Transverse colon (tissue), 3 donors: Measurements from ENCODE around the gene RIPOR3.

Experiments
- EP300 ChIP-seq: sonication (generic); formaldehyde crosslinking; IDR thresholded peaks from one replicate; pipeline ENCODE4 v1.6.1; 2017; ENCODE audit warnings: antibody characterized with exemption, low read depth
- TF ChIP-seq, protein P1 (sequence below), 5 experiments: fragments of 200-600 bp in 3 of 5; fragments of 450-650 bp in 2 of 5; sonication (generic) in 3 of 5; IDR thresholded peaks; 1 replicate in 2 of 5; 2 replicates in 3 of 5; pipeline ENCODE4 v1.5.1; 2016 to 2017; ENCODE audit warnings: antibody characterized with exemption in 5 of 5, inconsistent platforms in 3 of 5, mild to moderate bottlenecking in 2 of 5, moderate library complexity in 1 of 5

DNA sequence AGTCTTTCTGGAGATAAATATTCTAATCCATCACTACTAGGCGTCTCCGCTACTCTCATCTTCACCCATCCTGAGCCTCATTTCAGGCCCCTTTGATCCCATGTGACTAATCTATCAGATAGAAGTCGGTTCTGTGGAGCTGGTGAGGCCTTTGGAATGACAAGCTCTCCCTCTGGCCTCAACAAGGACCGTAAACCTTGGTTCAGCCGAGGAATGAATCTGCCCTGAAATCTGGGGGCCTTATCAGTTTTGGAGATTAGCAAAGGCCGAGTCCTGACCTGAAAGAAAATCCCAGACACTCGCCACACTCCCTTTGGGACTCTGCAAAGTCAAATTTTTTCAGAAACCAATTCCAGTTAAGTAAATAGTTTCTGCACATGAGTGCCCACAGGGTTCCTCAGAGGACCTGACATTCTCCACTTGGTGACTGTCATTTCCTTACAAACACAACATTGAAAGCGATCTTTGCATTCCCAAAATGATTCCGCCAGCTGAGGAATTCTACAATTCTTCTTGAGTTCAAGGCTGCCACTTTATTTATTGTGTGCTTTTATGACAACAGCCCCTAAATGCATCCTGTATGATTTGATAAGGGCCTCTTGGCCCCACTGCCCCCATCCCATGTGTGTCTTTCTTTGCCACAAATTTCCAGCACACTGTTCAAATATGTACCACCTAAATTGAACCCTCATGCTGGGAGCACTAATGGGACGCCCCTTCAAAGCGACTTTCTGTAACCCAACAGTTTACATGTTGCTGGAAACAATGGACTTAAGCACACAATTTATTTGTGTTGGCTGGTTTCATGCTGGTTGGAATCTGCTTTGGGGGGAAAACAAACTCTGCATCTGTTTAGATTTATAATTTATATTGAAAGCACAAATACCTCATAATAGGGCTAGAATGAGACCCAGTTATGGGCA, 10.0 kb upstream of the RIPOR3 start:
- TF ChIP-seq EP300: no peak
- TF ChIP-seq, protein P1, sequence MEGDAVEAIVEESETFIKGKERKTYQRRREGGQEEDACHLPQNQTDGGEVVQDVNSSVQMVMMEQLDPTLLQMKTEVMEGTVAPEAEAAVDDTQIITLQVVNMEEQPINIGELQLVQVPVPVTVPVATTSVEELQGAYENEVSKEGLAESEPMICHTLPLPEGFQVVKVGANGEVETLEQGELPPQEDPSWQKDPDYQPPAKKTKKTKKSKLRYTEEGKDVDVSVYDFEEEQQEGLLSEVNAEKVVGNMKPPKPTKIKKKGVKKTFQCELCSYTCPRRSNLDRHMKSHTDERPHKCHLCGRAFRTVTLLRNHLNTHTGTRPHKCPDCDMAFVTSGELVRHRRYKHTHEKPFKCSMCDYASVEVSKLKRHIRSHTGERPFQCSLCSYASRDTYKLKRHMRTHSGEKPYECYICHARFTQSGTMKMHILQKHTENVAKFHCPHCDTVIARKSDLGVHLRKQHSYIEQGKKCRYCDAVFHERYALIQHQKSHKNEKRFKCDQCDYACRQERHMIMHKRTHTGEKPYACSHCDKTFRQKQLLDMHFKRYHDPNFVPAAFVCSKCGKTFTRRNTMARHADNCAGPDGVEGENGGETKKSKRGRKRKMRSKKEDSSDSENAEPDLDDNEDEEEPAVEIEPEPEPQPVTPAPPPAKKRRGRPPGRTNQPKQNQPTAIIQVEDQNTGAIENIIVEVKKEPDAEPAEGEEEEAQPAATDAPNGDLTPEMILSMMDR (IDR thresholded peaks at IDR 0.05): no peak
